Measurements from ENCODE around the gene SMC6.

The SMC6 gene

DNA sequence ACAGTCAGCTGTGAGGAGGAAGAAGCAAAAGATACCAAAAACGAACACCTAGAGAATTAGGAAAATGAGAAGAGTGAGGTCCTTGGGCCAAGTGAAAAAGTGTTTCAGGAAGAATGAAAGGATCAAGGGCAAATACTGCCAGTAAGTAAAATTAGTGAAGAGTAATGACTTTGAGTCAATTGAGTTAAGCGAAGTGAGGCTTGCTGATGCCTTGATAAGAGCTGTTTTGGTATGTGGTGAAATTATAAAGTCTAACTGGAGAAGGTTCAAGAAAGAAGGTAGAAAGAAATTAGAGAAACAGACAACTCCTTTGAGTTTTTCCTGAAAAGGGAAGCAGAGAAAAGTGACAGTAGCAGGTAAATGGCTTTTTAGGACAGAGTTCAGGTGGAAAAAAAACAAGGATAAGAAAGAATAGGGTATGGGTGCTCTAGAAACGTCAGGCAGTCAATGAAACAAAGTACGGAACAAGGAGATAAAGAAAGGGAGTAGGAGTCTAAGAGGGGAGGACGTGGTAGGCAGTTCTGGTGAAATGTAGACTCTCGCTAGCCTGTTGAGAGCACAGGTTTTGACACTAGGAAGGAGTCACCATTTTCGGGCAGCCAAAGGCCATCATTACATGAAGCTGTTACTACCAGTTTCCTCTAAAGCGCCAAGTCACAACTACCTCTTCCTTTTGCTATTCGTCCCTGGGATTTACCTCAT lies 42.9 kb downstream of the SMC6 start:
- DNase-seq, result no peak

DNA sequence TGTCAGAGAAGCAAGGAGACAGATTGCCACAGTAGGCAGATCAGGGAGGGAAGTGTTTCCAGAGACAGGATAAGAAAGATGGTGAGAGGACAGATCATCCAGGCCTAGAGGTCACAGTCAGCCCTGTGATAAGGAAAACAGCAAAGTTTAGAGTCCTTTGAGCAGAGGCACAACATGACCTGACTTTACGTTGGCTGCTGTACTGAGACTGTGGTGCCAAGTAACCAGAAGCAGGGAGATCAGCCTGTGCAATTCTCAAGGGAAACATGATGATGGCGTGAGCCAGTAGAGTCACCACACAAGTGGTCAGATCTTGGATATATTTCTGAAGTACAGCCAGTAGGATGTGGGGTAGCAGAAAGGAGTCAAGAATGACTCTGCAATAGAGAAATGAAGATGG lies 43.7 kb downstream of the SMC6 start:
- DNase-seq, result no peak

DNA sequence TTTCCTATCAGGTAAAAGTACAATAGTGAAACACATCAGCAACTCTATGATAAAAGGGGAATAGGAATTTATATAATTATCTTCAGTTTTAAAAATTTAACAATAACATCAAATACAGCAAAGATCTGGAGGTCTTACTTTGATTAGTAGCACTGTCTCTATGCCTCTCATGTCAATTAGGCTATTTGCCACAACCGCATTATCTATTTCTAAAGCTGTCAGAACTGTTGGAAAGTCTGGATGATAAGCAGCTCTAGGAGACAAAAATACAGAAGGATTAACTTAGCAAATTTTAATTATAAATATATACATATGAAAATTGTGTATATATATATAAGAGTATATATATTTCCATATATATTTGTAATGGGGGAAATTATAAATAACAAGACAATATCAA lies 45.1 kb downstream of the SMC6 start:
- no peak for DNase-seq

DNA sequence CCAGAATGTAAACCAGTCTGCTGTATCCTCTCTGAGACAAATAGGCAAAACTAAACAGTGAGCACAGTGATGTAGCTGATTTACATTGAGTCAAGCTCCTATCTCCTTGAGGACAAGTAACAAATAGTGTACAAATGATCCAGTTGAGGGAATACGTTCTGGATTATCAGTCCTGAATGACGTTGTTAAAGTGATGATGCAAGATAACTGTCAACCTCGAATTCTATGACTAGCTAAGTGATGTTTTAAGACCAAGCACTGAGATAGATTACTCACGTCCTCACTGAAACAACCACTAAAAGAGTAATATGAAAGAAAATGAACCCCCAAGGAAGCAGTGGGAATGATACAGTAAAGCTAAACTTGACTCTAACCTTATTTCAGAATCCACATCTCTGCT lies 46.8 kb downstream of the SMC6 start:
- DNase-seq, result no peak

DNA sequence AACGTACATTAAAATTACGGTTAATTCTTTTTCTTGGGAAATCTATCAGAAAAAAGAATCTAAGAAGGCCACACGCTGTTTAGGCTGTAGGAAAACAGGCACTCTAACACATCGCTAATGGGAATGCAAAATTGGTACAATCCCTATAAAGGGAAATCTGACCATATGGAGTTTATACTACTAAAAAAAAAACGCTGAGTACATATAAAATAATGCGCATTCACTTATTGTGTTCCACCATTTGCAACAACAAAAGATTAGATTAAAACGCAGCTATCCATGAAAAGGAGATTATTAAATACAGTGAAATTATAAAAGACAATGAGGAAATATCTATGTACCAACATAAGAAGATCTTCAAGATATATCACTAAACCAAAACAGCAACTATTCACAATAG lies 62.8 kb downstream of the SMC6 start:
- no peak for DNase-seq

DNA sequence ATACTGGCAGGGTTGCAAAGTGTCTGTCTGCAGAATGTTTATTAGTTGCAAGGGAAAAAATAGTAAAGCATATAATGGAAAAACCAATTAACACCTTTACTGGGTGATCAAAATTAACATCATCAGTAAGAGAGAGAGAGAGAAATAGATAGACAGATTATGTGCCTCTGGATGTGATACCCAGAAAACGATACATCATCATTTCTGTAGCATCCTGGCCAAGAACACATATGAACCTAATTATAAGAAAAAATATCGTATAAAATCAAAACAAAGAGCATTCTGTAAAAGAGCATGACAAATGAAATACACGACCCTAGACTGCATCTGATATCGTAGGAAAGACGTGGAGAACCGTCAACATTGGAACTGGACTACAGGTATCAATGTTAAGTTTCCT lies 64.6 kb downstream of the SMC6 start:
- no peak for DNase-seq

DNA sequence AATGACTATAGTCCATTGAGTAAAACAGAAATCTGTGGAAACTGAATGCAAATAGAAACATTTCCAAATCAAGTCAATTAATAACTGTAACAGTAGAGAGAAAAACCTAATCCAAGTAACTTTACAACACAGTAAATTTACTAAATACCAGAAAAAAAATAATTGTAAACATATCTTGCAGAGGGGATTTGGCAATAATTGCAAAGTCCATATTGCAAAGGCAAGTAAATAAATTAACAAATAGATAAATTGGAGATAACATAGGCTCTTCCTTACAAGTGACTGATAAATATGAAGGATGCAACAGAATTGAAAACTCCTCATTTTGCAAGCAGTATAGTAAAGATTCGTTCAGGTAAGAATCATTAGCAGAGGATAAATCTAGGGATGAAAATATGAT lies 65.0 kb downstream of the SMC6 start:
- no peak for DNase-seq

DNA sequence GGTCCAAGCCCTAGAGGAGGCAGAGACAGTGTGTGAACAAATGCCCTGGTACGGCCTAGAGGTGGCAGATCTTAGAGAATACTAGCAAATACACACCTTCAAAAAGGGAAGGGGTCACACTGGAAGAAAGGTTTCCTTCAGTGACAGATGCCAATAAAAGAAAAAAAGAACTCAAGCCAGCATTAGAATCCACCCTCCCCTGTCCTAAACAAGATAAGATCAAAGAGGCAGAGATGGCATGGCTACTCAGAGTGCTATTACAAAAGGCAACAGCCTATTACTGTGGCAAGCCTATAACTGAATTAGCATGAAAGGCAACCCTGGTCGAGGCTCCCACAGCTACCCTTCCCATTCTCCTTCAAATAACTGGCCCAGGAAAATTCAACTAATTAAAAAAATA lies 69.6 kb downstream of the SMC6 start:
- DNase-seq, result no peak

DNA sequence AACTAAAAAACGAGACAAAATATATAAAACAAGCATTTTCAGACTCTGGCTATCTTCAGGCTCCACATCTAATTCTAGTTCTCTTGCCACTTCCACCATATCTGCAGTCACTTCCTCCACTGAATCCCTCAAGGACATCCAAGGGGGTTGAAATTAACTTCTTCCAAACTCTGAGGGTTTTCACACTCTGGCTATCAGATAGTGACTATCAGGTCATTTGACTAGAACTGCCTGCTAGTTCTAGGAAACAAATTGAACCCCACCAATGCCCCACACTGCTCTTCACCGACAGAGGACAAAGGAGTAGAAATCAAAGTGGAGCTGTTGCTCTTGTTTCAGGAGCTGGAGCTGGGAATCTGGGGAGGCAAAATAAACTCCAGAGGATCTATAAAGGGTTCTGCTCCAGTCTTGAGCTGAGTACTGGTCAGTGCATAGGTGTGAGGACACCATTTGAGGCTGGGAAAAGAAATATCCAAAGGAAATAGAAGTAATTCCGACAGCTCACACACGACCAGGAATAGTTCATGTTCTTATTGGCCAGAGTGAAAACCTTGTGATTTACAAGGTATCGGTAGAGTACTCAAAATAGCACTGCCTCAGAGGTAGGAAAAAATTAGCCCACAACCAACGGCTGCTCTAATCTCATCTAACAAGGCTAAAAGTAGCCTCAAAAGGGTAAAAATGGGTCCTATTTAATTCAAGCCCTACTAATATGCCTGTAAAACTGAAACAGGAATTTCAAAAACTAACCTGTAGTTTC lies 71.3 kb downstream of the SMC6 start:
- DNase-seq, result no peak

DNA sequence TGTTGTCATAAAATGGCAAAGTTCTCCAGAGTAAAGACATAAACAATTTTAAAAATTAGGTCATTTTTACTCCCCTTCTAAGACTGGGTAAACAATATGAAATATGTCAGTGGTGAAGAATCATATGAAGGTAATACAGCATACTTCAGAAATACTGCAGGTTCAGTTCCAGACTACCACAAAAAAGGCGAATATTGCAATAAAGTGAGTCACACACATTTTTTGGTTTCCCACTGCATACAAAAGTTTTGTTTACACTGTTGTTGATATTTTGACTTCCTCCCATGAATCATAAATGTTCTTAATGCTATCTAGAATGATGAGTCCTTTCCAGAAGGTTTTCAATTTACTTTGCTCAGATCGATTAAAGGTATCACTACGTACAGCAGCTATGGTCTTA lies 73.5 kb downstream of the SMC6 start:
- no peak for DNase-seq

DNA sequence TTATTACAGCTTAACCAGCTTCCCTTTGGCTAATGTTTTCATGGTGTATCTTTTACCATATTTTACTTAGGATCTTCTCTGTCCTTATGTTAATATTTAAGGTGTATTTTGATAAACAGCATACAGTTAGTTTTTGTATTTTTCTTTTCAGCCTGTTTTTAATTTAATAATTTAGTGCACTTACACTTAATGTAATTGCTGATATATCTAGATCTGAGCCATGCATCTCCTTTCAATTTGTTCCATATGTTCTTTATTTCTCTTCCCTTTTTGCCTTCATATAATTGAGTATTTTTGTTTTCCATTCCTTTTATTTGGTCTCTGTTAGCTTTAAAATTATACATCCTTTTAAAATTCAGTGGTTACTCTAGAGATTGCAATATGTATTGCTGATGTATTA lies 78.8 kb downstream of the SMC6 start:
- DNase-seq, result no peak

DNA sequence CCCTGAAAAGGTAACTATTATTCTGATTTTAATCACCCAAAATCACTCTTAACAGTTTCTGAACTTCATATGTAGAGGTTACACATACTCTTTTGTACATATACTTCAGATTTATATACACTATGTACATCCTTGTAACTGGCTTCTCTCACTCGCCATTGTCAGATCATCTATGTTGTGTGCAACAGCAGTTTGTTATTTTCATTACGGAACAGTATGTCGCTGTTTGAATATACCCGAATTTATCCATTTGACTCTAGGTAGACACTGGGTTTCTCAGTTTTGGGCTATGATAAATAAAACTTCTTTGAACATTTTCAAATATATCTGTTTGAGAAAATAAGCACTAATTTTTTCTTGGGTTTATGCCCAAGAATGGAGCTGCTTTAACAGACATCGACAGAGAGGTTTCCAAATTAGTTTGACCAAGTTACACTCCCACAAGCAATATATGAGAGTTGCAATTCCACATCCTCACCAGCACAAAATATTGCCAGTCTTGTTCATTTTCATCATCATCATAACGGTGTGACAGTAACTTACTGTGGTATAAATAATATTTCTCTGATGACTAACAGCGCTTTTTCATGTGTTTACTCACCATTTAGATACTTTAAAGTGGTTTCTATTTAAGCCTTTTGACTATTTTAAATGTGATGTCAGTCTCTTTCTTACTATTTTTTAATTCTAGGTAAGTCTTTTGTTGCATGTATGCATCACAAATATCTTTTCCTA lies 80.9 kb downstream of the SMC6 start:
- no peak for DNase-seq

DNA sequence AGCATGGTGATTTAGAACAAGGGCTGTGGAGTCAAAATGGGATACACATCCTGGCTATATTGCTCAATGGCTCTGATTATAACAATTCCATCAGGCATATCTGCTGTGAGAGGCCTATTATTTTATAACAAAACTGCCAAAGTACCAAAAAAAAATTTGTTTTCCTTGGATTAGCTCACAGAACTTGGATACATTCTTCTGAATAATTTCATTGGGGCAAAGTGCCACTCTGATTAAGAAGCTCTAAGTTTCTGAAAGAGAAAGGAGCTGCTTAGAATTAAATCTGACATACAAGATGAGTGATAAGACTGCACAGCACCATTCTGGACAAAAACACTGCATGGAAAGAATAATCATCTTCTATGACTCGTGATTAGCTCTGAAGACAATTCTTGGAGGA lies 85.7 kb downstream of the SMC6 start:
- DNase-seq, result no peak

DNA sequence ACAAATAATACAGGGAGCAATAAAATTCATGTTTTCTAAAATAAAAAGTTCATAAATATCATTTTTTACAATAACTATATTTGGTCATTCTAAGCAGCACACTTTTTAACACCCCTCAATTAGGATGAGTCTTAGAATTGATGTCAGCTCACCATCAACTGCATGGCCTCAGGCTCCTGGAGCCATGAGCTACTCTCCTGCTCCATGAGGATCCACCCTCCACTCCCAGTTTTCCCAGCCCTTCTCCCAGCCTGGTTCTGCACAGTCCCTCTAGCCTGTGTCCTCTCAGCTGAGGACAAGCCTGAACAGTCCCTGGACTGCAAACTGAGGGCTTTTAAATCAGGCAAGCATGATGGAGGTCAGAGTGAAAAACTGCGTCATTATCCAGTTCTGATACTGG lies 89.1 kb downstream of the SMC6 start:
- DNase-seq, result no peak

DNA sequence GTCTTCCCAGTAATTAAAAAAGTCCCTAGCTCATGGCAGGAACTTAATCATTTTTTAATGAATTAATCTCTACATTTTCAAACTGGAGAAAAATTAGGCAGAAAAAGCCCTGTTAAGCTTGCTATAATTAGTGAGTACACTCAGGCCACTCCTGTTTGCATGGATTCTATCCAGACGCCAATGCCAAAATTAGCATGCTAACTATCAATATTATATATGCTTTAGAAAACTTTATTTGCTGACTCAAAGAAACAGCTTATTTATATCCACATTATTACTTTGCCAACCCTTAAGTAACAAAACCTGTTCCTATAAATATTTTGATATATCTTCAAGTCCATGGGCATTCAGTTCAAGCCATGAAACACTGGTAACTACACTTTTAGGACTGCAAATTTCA lies 90.9 kb downstream of the SMC6 start:
- DNase-seq, result no peak

DNA sequence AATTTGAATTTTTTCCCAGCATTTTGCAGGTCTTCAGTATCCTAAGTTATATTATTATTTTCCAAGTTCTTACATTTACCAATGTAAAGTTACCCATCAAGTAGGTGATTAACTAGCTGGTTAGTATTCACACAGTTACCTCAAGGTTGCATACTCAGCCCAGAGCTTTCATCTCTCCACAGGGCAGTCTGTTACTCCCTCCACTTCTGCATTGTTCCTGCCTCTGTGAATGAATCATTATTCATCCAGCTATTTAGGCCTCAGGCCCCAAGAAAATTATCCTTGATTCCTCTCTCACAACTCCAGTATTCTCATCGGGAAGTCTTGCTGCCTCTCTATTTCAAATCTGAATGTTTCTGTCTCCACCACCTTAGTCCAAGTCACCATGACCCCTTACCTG lies 92.2 kb downstream of the SMC6 start:
- no peak for DNase-seq

DNA sequence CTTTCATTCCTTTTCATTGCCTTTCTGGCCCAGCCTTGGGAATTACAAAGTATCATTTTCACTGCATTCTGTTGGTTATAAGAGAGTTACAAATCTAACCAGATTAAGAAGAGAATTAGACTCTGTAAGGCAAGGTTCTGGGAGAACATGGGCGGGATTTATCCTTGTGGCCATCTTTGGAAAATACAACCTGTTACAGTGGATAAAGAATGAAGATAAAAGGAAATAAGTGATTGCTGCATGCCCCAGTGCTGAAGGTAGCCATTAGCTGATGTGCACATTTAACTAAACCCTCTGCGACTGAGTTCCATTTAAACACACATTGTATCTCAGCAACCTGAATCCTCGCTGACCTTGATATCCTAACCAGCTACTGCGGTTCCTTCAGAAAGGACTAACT lies 93.4 kb downstream of the SMC6 start:
- no peak for DNase-seq

DNA sequence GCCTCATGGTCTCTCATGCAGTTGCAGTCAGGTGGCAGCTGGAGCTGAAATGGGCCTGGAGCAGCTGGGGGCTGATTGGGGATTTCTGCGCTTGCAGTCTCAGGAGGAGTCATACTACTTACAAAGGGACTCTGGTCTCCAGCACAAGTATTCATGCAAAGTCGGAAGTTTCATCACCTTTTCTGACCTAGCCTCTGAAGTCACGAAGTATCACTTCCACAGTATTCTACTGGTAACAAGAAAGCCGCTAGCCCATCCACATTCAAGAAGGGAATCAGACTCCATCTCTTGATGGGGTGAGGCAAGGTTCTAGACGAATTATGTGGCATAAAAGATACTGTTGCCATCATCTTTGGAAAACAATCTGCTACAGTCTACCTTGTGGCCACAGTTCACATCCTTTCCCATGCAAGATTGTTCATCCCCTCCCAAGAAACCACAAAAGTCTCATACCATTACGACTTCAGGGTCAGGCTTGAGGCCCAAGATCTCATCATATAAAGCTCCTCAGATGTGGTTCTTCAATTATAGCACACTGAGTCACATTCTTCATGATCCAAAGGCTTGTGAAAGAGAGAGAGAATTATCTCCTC lies 95.3 kb downstream of the SMC6 start:
- DNase-seq, result no peak

DNA sequence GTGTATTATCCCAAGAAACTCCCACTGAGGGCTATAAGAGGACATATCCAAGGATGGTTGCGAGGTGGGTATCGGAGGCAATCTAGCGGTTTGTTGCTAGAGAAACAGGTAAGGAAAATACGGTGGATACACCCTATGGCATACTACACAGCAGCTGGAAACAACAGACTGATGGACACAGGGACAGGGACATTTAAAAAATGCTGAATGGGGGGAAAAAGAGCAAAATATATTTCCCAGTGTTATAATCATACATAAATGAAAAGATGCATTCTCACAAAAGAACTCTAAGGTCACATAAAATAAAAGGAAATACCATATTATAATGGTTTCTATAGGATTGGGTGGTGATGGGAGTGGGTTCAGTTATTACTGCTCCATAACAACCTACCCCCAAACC lies 95.9 kb downstream of the SMC6 start:
- DNase-seq, result no peak

DNA sequence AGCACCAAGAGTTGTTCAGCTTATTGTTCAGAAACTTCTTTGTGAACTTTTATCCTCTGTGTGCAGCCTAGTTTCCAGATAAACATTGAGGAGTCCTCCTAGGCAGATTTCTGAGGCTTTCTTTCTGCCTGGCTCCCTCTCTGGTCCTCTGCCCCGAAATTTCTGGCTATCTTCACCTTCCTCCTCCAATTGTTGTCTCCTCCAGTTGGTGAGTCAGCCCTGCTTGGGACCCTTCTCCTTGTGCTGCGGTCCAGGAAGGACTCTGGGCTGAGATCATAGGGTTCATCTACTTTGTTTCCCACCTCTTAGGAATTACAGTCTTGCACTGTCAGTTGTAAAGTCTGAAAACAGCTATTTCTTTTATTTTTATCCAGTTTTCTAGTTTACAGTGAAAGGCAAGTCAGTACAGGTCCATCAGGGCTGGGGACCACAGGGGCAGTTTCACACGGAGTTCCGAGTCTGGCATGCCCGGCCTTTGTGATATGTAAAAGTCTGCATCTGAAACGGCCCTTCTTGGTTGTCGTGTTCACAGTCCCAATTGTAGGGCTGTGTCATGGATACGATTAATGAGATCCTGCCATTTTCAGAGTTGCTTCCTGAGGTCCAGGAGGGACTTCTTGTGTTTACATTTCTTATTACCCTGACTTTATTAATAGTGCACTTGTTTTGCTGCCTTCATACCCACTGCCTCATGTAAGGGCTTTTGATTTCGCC lies 100.8 kb downstream of the SMC6 start:
- DNase-seq, result no peak

DNA sequence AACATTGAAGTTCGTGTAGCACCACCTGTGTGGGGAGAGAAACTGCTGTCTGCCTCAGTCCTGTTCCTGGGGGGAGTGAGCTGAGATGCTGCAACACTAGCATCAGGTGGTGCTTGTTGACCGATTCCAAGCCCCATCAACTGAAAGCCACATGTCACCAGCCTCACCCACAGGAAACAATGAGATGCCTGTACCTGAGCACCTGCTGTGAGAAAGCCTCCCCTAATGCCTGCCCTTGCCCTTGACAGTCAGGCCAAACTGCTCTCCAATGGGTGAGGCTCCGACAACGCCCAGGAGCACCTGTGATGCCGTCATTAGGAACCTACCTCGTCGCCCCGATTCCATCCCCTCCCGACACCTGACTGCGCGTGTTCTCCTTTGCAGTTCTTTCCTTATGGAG lies 104.6 kb downstream of the SMC6 start:
- DNase-seq, result no peak

DNA sequence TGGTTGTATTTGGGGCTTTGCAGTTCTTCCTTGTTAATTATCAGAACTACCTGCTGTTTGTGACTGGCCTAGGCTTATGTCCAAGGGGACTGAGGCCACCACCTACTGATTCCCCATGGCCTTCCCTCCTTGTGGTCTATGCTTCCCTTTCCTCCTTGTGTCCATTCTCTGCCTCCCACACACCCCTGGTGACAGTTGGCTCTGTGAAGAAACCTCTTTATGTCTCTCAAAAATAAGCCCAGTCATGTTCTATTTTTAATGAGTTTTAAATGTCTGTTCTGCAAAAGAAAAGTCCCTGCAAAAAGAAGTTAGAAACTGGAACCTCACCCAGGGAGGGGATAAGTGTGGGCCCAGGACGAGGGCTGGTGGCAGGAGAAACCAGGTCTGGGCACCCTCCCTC lies 105.0 kb downstream of the SMC6 start:
- DNase-seq, result no peak
